ENCODE measurements around the gene TMEM9. TPM values are rescaled to one million over a fixed set of nuclear protein-coding genes. Genes with fewer than 3 reads are reported as not detected.

TMEM9 gene
- 73.8 and 90.6 TPM in 2 replicates for total RNA-seq

GRCh38 chr1:201154389-201155165, at the start of gene TMEM9:
TMEM9 (minus strand) TSS chr1:201154474; CDS start chr1:201153923, 551 bp downstream.

GRCh38 chr1:201190624-201191051, 36.4 kb upstream of the TMEM9 start, which contains the start of gene IGFN1:
IGFN1 (plus strand) TSS chr1:201190824; CDS start chr1:201193294, 2,470 bp downstream.

GRCh38 chr1:201126832-201127754, 27.2 kb downstream of the TMEM9 start, which contains the start of gene ASCL5:
ASCL5 (minus strand) TSS chr1:201127184; CDS start chr1:201115372, 11,812 bp downstream.

GRCh38 chr1:201112173-201112731, 42.0 kb downstream of the TMEM9 start, which contains the start of gene CACNA1S:
CACNA1S (minus strand) TSS chr1:201112426; CDS start chr1:201112339, 87 bp downstream.

Other genes starting within 250 kb of the TMEM9 start
- gene KIF21B, start 130.8 kb downstream of the TMEM9 start, total RNA-seq = 0.09 TPM in 1 of 2 replicates, not detected in the other
- gene CACNA1S, start 42.0 kb downstream of the TMEM9 start, total RNA-seq = not detected in 2 replicates
- gene ASCL5, start 27.3 kb downstream of the TMEM9 start, total RNA-seq = not detected in 2 replicates
- gene IGFN1, start 36.4 kb upstream of the TMEM9 start, total RNA-seq = under 0.01 TPM in 1 of 2 replicates, not detected in the other
- gene PKP1, start 129.0 kb upstream of the TMEM9 start, total RNA-seq = 0.16 and 0.34 TPM in 2 replicates
- not detected in 2 replicates for gene TNNT2, start 223.2 kb upstream of the TMEM9 start, total RNA-seq
- 0.26 TPM in 1 of 2 replicates, not detected in the other for gene LAD1, start 244.8 kb upstream of the TMEM9 start, total RNA-seq

Data from bronchial smooth muscle cell (primary cell).